RWPE2 (cell line): Measurements from ENCODE around the gene RETREG2.

Source experiments
- ATAC-seq: fragments of 200-7000 bp; cut with Tn5 transposase; 3 replicates; pipeline ENCODE4 v1.9.1; 2021; ENCODE audit warnings: low read depth
- DNase-seq: peaks from one replicate; pipeline ENCODE4 v3.0.0-alpha.2; 2020; ENCODE audit warnings: low spot score
- H3K27ac ChIP-seq: fragments of 450-650 bp; 2 replicates; pipeline ENCODE4 v1.5.1; 2017; ENCODE audit warnings: mild to moderate bottlenecking; ENCODE audit not compliant: poor library complexity, severe bottlenecking
- H3K27me3 ChIP-seq: fragments of 250-450 bp; sonication (Bioruptor Pico); 2 replicates; pipeline ENCODE4 v1.5.1; 2021; ENCODE audit warnings: mild to moderate bottlenecking, moderate library complexity; ENCODE audit not compliant: insufficient read depth, poor library complexity, severe bottlenecking
- H3K36me3 ChIP-seq: fragments of 250-450 bp; sonication (Bioruptor Pico); 2 replicates; pipeline ENCODE4 v1.5.1; 2020; ENCODE audit warnings: low read depth, mild to moderate bottlenecking, moderate library complexity
- H3K4me1 ChIP-seq: fragments of 250-450 bp; sonication (Bioruptor Pico); 2 replicates; pipeline ENCODE4 v1.5.1; 2021; ENCODE audit warnings: mild to moderate bottlenecking, moderate library complexity; ENCODE audit not compliant: insufficient read depth, poor library complexity, severe bottlenecking
- H3K4me3 ChIP-seq: fragments of 250-450 bp; sonication (Bioruptor Pico); 2 replicates; pipeline ENCODE4 v1.5.1; 2021; ENCODE audit warnings: mild to moderate bottlenecking, moderate library complexity; ENCODE audit not compliant: severe bottlenecking
- H3K9me3 ChIP-seq: fragments of 250-450 bp; sonication (Bioruptor Pico); 2 replicates; pipeline ENCODE4 v1.5.1; 2021; ENCODE audit warnings: mild to moderate bottlenecking, moderate library complexity; ENCODE audit not compliant: severe bottlenecking
- CTCF ChIP-seq: fragments of 450-650 bp; IDR thresholded peaks from one replicate; pipeline ENCODE4 v1.5.1; 2017; ENCODE audit warnings: mild to moderate bottlenecking, moderate library complexity; ENCODE audit not compliant: poor library complexity, severe bottlenecking

Gene RETREG2

DNA sequence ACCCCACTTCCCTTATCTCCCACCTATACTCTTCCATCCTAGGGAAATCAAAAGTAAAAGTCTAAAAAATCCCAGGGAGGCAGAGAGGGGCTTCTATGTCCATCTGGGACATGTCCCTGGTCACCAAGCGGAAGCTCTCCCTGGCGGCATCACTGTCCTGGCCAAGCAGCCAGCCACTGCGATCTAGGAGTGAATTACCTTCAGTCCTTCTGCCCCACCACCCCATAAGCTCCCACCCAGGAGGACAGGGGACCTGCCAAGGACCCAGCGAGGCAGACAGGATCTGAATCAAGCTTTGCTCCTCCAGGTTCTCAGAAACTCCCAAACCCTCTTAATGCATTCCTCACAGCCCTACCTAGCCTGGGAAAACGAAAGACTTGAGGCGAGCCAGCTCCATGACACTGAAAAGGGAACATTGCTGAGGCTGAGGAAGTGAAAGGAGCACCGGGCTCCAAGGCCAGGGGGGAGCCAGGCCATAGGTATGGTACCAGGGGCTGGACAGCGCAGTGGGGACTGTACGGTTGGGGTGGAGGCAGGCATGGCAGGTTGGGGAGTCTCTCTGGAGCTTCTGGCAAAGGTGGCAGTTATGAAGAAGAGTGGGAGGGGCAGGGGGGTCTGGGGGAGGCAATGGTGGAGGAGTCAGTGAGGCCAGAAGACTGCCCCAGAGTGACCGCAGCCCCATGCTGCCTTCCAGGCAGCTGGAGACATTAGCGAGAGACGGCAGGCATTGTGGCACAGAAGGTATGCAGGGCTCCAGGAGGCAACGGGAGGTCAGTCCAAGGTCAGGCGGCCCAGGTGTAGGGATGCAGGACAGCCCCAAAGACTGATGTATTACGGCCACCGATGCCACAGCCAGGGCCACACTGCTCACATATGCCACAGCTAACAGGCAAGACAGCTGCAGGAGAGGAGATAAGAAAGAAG lies 5.6 kb upstream of the RETREG2 start:
- DNase-seq (no peak), ATAC-seq (no peak)
- H3K4me3 ChIP-seq: no peak overlapping the region
- H3K36me3 ChIP-seq: peaks cover 25% of the 10 kb centered on the region
- H3K4me1 ChIP-seq: no peaks in the 10 kb centered on the region
- TF ChIP-seq CTCF: no peak
- H3K27ac ChIP-seq: no peak overlapping the region
- no peaks in the 10 kb centered on the region for H3K9me3 ChIP-seq
- H3K27me3 ChIP-seq: no peaks in the 10 kb centered on the region

- Histone ChIP-seq H3K4me1 (no peaks in the 10 kb centered on the region), H3K9me3 (no peaks in the 10 kb centered on the region), H3K27ac (no peak overlapping the region), H3K27me3 (no peaks in the 10 kb centered on the region), H3K36me3 (peaks cover 25% of the 10 kb centered on the region), H3K4me3 (no peak overlapping the region)
- TF ChIP-seq CTCF: no peak
- no peak for ATAC-seq
- DNase-seq: no peak
Measured at GRCh38 chr2:219173176-219173575, 4.9 kb upstream of the RETREG2 start.

DNA sequence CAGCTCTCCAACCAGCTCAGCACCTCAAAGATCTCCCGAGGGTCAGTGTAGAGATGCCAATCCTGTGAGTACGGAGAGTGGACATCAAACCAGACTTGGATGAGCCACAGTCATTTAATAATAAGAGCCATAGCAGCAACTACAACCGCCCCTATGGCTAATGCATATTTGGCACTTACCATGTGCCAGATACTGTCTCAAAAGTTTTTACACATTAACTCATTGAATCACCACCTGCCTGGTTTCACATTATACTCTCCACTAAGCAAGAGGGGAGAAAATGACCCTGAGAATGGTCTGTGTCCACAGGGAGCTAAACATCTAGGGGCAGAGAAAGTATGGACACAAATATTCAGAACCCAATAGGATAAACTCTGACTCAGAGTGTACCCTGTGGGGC lies 3.9 kb upstream of the RETREG2 start:
- Histone ChIP-seq H3K9me3 (no peaks in the 10 kb centered on the region), H3K4me3 (no peak overlapping the region), H3K4me1 (no peaks in the 10 kb centered on the region), H3K27me3 (no peaks in the 10 kb centered on the region), H3K27ac (no peak overlapping the region), H3K36me3 (peaks cover 27% of the 10 kb centered on the region)
- TF ChIP-seq CTCF: no peak
- ATAC-seq (no peak), DNase-seq (no peak)

DNA sequence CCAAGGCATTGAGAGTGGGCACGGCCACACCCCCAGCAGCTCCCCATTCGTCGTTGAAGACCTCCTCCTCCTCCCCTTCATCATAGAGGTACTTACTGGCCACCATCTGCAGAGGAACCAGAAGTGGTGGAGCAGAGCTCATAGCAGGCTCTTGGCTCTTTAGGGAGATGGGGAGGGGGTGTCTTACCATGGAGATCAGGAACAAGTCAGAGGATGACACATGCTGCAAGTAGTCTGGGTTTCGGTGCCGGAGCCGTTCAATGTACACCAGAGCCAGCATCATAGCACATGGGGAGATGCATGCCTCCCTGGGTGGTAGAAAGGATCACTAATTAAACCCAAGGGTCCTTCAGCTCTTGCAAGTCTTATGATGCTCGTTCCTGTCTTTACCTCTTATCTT lies 3.3 kb upstream of the RETREG2 start:
- H3K36me3 ChIP-seq: peaks cover 33% of the 10 kb centered on the region
- no peak for TF ChIP-seq CTCF
- H3K27ac ChIP-seq: no peak overlapping the region
- H3K9me3 ChIP-seq: no peaks in the 10 kb centered on the region
- H3K4me3 ChIP-seq: no peak overlapping the region
- ATAC-seq: no peak
- no peaks in the 10 kb centered on the region for H3K4me1 ChIP-seq
- DNase-seq: no peak
- H3K27me3 ChIP-seq: no peaks in the 10 kb centered on the region

DNA sequence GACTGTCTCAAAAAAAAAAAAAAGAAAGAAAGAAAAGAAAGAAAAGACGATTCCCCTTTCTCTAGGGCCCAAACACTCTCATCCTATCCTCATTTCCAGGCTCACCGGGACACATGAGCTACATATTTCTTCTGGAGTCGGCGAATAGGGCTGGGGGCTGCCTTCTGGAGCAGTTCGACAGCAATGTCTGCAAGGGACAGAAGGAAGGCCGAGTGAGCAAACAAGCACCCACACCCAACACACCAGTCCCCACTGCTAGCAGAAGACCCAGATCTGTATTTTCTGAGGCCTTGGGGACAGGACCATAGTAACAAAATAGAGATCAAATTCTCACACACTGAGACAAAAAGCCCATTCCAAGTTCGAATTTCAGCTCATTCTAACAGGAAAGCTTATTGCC lies 2.6 kb upstream of the RETREG2 start:
- no peak for ATAC-seq
- TF ChIP-seq CTCF: no peak
- Histone ChIP-seq H3K9me3 (no peaks in the 10 kb centered on the region), H3K27ac (peak overlapping the region; percentile 91), H3K4me3 (no peak overlapping the region), H3K4me1 (no peaks in the 10 kb centered on the region), H3K27me3 (no peaks in the 10 kb centered on the region), H3K36me3 (peaks cover 40% of the 10 kb centered on the region)
- DNase-seq: no peak
